Kidney glomerular epithelial cell (primary cell): ENCODE data around the gene LYZ.
"Not testable (repeated sequence)": the region's sequence is repeated elsewhere in the genome, so short reads cannot be mapped to it uniquely, and the experiment has no call there.

ENCODE experiments used
- DNase-seq: peaks from one replicate; lab custom pipeline; 2025; lab: John Stamatoyannopoulos, UW

The LYZ gene

GRCh38 chr12:69348162-69348938 lies at the start of gene LYZ:
Gene LYZ (plus strand): TSS chr12:69348381. CDS start chr12:69348409, 28 bp downstream.
- DNase-seq: no peak

DNA sequence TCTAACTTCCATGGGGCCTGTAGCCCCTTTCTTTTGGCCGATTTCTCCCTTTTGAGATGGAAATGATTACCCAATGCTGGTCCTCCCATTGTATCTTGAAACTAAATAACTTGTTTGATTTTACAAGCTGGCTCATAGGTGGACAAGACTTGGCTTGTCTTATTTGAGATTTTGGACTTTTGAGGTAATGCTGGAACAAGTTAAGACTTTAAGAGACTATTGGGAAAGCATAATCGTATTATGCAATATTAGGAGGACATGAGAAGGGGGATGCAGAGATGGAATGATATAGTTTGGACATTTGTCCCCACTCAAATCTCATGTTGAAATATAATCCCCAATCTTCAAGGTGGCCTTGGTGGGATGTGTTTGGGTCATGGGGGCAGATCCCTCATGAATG lies 49.2 kb upstream of the LYZ start:
- DNase-seq: no peak

GRCh38 chr12:69304284-69304683 lies 43.9 kb upstream of the LYZ start:
- DNase-seq: no peak

DNA sequence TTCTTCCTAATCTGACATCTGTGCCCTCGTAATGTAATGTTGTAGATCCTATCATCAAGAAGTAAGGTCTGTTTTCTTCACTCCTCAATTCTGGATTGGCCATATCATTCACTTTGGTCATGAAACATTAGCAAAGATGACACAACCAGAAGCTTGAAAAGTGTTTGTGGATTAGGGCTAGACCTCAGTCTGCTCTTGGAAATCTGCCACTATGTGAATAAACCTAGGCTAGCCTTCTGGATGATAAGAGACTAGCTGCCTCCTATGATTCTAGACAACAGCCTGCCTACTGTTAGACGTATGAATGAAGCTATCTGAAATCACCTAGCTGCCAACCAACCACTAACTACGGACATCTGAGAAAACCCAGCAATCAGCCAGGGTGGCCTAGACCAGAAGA lies 38.7 kb upstream of the LYZ start:
- DNase-seq: no peak

DNA sequence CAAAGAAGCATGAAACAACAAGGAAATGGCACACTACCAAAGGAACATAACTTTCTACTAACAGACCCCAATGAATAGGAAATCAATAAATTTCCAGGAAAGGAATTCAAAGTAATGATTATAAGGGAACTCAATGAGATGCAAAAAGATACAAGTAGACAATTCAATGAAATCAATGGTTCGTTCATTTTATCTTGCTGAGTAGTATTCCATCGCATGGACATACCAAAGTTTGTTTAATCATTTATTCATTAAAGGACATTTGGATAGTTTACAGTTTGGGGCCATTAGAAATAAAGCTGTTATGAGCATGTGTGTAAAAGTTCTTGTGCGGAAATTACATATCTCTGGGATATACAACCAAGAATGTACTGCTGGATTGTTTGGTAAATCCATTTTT lies 35.0 kb upstream of the LYZ start:
- no peak for DNase-seq

- DNase-seq: not testable (repeated sequence)
Observed at GRCh38 chr12:69316784-69317183, 31.4 kb upstream of the LYZ start.

- not testable (repeated sequence) for DNase-seq
Observed at GRCh38 chr12:69317233-69317632, 30.9 kb upstream of the LYZ start.

DNA sequence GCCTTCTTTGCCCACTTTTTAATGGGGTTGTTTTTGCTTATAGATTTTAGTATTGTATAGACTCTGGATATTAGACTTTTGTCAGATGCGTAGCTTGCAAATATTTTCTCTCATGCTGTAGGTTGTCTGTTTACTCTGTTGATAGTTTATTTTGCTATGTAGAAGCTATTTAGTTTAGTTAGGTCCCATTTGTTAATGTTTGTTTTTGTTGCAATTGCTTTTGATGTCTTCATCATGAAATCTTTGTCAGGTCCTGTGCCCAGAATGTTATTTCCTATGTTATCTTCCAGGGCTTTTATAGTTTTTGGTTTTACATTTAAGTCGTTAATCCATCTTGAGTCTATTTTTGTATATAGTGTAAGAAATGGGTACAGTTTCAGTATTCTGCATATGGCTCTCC lies 30.0 kb upstream of the LYZ start:
- DNase-seq: no peak

- no peak for DNase-seq
Observed at GRCh38 chr12:69321351-69321750, 26.8 kb upstream of the LYZ start.

DNA sequence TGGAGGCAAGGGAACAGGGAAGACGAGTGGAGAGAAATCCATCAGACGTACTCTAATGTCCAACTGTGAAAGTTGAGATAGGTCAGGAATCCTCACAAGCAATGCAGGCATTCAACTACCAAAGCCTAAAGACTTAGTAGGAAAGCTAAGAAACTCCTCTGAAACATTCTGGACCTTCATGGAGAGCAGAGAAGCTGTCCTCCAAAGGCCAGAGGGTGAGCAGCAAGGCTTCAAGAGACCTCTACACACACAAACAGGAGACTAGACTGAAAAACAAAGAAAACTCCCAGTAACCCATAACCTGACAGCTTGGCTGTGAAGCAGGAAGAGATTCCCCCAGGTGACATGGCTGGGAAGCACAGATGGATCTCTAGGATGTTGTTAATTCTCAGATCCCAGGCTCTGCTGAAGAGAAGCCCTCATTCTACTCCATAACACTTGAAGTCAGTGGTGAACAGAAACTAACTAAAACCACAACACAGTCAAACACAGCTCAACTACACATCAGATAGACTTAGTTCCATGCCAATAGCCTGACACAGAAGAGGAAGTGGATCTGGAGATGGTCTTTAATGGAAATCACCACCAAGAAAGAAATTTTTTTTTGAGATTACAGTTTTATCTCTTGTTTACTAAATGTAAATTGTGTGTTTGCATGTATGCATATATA lies 23.2 kb upstream of the LYZ start:
- no peak for DNase-seq

DNA sequence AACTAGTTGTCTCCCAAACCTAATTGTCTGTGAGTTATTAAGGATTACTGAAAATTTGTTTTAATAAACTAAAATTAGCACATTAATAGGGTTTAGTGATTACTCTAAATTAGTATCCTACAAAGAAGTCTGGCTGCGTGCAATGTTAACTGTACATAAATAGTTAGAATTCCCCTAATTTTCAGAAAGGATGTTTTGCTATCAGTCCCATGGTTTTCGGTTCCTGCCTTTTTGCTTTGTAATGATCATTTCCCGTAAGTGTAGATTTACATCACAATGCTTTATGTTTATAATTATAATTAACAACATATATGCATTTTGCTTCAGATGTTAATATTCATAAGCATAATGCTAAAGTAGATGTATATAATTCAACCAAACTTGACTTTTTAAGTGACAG lies 19.8 kb upstream of the LYZ start:
- DNase-seq: no peak

GRCh38 chr12:69329669-69330428 lies 18.3 kb upstream of the LYZ start:
- no peak for DNase-seq

GRCh38 chr12:69330475-69331473 lies 17.4 kb upstream of the LYZ start:
- no peak for DNase-seq

GRCh38 chr12:69331519-69331908 lies 16.7 kb upstream of the LYZ start:
- no peak for DNase-seq

DNA sequence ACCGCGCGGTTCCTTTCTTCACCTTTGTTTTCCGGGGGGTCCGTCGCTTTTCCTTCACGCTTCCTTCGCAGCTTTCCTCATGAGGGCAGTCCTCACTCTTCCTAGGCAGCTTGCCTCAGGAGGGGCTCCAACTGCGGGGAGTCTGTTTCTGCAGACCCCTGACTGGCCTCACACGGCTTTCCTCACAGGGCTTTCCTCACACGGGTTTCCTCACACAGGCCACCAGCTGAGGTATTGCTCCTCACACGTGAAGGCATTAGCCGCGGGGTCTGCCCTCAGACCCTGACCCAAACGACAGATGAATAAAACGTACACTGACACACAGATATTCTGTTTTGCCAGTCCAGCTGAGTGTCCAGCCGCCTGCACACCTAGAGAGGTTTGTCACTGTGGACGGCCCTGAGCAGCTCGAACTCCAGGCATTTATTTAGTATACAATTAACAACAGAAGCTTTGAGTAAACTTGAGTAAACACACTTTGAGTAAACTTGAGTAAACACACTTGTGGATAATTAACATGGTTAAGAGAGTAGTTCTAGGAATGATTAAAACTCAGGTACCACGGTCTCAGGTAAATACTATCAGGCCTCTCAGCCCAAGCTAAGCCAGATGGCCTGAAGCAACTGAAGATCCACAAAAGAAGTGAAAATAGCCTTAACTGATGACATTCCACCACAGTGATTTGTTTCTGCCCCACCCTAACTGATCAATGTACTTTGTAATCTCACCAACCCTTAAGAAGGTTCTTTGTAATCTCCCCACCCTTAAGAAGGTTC lies 16.1 kb upstream of the LYZ start:
- no peak for DNase-seq

GRCh38 chr12:69332815-69333358 lies 15.3 kb upstream of the LYZ start:
- no peak for DNase-seq

DNA sequence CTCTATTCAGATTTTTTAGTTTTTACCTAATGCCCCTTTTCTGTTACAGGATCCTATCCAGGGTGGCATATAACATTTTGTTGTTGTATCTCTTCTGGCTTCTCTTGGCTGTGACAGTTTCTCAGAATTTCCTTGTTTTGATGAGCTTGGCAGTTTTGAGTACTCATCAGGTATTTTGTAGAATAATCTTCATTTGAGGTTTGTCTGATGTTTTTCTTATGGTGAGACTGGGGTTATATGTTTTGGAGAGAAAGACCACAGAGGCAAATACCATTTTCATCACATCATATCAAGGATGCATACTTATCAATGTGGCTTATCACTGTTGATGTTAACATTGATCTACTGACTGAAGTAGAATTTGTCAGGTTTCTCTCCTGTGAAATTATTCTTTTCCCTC lies 14.0 kb upstream of the LYZ start:
- DNase-seq: no peak

DNA sequence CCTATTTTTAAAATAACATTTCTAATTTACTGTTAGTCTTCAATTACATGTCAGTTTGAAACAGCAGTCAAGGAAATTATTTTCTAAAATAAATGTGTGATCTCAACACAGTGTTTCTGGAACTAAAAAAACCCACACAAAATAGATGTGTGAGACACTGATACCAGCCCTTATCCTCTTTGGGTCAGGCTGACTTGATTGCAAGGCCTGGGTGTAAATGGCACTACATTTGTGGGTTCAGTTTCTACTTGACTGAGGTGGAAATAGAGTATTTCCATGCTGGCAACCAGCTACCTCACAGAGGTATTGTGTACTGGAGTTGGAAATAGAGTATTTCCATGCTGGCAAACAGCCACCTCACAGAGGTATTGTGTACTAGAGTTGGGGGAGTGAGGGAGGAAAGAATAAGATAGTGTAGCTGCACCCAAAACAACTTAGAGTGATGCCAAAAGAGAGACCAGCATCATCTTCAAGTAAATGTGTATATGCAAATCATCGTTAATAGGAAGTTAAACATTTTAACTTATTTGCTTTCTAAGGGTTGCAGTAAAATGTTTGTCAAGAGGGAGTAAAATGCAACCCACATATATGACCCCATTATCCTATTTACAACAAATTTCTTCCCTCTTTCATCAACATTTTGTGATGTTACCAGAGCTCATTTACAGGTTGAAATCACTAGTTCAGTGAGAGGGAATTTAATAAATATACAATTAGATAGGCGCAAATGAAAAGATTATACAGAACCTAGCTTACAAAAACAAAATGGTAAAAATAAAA lies 10.7 kb upstream of the LYZ start:
- DNase-seq: no peak

- no peak for DNase-seq
Observed at GRCh38 chr12:69338120-69338859, 9.9 kb upstream of the LYZ start.
